Measurements from ENCODE around the gene TTLL11.
"Not testable (repeated sequence)": the region's sequence is repeated elsewhere in the genome, so short reads cannot be mapped to it uniquely, and the experiment has no call there.

DNA sequence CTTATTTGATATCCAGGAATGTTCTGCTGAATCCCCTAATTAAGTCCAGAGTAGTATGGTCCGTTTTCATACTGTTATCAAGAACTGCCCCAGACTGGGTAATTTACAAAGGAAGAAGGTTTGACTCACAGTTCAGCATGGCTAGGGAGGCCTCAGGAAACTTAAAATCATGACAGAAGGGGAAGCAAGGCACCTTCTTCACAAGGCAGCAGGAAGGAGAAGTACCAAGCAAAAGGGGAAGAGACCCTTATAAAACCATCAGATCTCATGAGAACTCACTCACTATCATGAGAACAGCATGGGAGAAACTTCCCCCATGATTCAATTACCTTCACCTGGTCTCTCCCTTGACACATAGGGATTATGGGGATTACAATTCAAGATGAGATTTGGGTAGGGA is 26.4 kb downstream of the TTLL11 start:
- not testable (repeated sequence) for TF ChIP-seq POLR2A (IDR thresholded peaks at IDR 0.05; ENCODE audit: low read depth, low read length); POLR2AphosphoS5 (IDR thresholded peaks at IDR 0.05; ENCODE audit: low read depth, low read length); TAF1 (IDR thresholded peaks at IDR 0.05; ENCODE audit: low read depth, low read length); PAX5 (IDR thresholded peaks at IDR 0.05; ENCODE audit: insufficient read depth, low read length, severe bottlenecking); POU2F2 (IDR thresholded peaks at IDR 0.05; ENCODE audit: low read depth, low read length)

All from GM12891 (cell line).